Measurements from ENCODE around the gene CA10. TPM values are rescaled to one million over a fixed set of nuclear protein-coding genes. Genes with fewer than 3 reads are reported as not detected.

The CA10 gene
- total RNA-seq, 2 experiments from 2014 or later: not detected

DNA sequence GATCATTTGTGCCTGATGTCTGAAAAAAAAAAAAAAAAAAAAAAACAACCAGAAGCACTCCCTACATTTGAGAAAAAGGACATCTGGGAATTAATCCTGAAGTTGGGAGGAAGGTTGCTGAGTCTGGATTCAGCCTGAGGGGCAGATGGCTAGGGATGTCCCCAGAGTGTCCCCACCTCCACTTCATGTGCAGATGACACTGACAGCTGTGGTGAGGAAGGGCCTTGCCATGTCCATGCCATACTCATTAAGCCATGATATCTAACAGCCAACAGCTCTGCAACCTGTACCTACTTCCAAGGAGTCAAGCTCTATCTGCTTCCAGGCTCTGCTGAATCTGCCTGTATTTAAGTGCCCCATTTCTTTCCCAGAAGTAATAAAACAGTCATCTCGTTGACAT lies 356.0 kb downstream of the CA10 start:
- no peak overlapping the region for H3K27ac Mint-ChIP-seq

GRCh38 chr17:51801626-51802025 lies 356.9 kb downstream of the CA10 start:
- ChIA-PET POLR2A (no interaction called here), CTCF (no interaction called here)
- no peaks in the 10 kb centered on the region for H3K9me3 Mint-ChIP-seq
- peaks cover 5% of the 10 kb centered on the region for H3K27me3 Mint-ChIP-seq
- no peak overlapping the region for H3K4me3 Mint-ChIP-seq
- no peaks in the 10 kb centered on the region for H3K4me1 Mint-ChIP-seq
- H3K36me3 Mint-ChIP-seq (ENCODE audit: low read depth): no peaks in the 10 kb centered on the region
- DNase-seq: no peak
- H3K27ac Mint-ChIP-seq: no peak overlapping the region

More for the DNA sequence above, 356.0 kb downstream of the CA10 start:
- DNase-seq: no peak
- Mint-ChIP-seq H3K9me3 (no peaks in the 10 kb centered on the region), H3K4me1 (no peaks in the 10 kb centered on the region), H3K36me3 (ENCODE audit: low read depth) (no peaks in the 10 kb centered on the region), H3K27me3 (peaks cover 5% of the 10 kb centered on the region), H3K4me3 (no peak overlapping the region)
- CTCF ChIA-PET: no interaction called here
- POLR2A ChIA-PET: no interaction called here

- peaks cover 5% of the 10 kb centered on the region for H3K27me3 Mint-ChIP-seq
- CTCF ChIA-PET: no interaction called here
Observed at GRCh38 chr17:51799981-51800380, 358.5 kb downstream of the CA10 start.

GRCh38 chr17:51799240-51799639 lies 359.3 kb downstream of the CA10 start:
- peaks cover 5% of the 10 kb centered on the region for H3K27me3 Mint-ChIP-seq
- CTCF ChIA-PET: no interaction called here
- H3K4me3 Mint-ChIP-seq: no peak overlapping the region
- no peaks in the 10 kb centered on the region for H3K36me3 Mint-ChIP-seq (ENCODE audit: low read depth)
- H3K27ac Mint-ChIP-seq: no peak overlapping the region
- POLR2A ChIA-PET: no interaction called here
- H3K9me3 Mint-ChIP-seq: no peaks in the 10 kb centered on the region
- DNase-seq: no peak
- no peaks in the 10 kb centered on the region for H3K4me1 Mint-ChIP-seq

More at GRCh38 chr17:51799981-51800380, 358.5 kb downstream of the CA10 start:
- no peaks in the 10 kb centered on the region for H3K4me1 Mint-ChIP-seq
- no peak overlapping the region for H3K4me3 Mint-ChIP-seq
- no peaks in the 10 kb centered on the region for H3K36me3 Mint-ChIP-seq (ENCODE audit: low read depth)
- H3K27ac Mint-ChIP-seq: no peak overlapping the region
- POLR2A ChIA-PET: no interaction called here
- no peak for DNase-seq
- no peaks in the 10 kb centered on the region for H3K9me3 Mint-ChIP-seq

DNA sequence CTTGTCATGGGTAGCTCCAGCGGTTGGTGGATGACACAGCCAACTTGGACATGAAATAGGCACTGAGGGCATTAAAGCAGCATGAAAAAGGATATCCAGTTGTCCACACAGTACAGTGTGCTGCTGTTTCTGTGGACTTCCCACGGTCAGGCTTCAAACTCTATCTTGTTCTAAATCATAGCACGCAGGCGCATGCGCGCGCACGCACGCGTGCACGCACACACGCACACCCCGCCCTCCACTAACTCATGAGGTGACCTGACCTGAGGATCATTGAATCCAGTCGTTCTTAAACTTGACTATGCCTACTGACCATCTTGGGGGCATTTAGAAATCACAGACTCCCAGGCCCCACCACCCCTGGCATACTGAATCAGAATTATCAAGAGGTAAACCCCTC lies 361.4 kb downstream of the CA10 start:
- DNase-seq: no peak
- Mint-ChIP-seq H3K4me1 (no peaks in the 10 kb centered on the region), H3K9me3 (no peaks in the 10 kb centered on the region), H3K4me3 (no peak overlapping the region), H3K36me3 (ENCODE audit: low read depth) (no peaks in the 10 kb centered on the region), H3K27me3 (peaks cover 7% of the 10 kb centered on the region), H3K27ac (no peak overlapping the region)
- ChIA-PET CTCF (no interaction called here), POLR2A (no interaction called here)

DNA sequence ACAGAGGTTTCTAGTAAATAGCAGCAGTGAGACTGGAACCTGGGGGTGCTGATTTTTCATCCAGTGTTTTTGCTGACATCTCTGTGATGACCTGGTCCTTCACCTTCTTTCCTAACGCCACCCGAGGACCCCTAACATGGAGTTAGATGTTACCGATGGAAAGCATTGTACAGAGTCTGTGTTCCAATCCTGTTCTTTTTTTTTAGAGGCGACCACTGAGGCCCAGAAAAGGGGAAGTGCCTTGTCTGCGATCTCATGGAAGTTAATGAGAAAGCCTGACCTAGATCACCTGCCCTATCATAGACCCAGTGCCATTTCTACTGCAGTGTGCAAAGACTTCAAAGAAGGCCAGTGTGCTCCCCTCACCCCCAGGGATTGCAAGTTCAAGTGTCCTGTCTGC lies 362.5 kb downstream of the CA10 start:
- Mint-ChIP-seq H3K9me3 (no peaks in the 10 kb centered on the region), H3K4me3 (no peak overlapping the region), H3K27me3 (peaks cover 5% of the 10 kb centered on the region), H3K36me3 (ENCODE audit: low read depth) (no peaks in the 10 kb centered on the region), H3K27ac (no peak overlapping the region), H3K4me1 (no peaks in the 10 kb centered on the region)
- ChIA-PET CTCF (no interaction called here), POLR2A (no interaction called here)
- DNase-seq: no peak

DNA sequence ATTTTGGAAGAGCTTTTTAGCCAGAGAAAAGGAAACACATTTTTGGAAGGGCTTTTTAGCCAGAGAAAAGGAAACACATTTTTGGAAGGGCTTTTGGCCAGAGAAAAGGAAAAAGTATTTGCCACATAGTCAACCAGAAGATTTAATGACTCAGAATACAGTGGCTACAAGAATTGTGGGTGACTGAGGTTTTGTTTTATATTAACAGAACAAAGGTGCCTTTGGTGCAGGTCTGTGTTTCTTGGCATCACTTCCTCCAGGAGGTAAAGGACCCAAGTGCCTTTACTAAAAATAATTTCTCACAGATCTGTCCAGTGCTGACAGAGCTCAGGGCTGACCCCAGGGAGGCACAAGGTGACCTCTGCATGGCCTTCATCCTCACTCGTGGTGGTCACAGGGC lies 363.1 kb downstream of the CA10 start:
- Mint-ChIP-seq H3K27ac (no peak overlapping the region), H3K9me3 (no peaks in the 10 kb centered on the region), H3K27me3 (peaks cover 2% of the 10 kb centered on the region), H3K4me1 (no peaks in the 10 kb centered on the region), H3K36me3 (ENCODE audit: low read depth) (no peaks in the 10 kb centered on the region), H3K4me3 (no peak overlapping the region)
- ChIA-PET POLR2A (no interaction called here), CTCF (no interaction called here)
- no peak for DNase-seq

DNA sequence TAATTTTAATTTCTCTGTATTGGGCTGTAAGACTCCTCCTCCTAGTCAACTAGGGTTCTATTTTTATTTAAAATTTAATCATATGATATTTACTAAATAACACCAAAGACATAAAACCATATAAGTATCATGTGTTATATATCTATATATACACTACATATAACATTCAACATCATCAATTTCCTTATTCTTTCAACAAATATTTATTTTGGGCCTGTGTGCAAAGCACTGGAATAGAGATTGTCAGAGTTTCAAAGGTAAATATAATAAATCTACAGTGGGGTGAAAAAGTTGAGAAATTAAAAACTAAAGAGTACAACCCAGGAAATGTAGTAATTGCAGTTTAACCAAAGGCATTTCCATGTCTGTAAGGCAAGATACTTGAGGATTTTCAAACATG lies 364.0 kb downstream of the CA10 start:
- Mint-ChIP-seq H3K36me3 (ENCODE audit: low read depth) (no peaks in the 10 kb centered on the region), H3K27ac (no peak overlapping the region), H3K4me1 (no peaks in the 10 kb centered on the region), H3K4me3 (no peak overlapping the region), H3K9me3 (no peaks in the 10 kb centered on the region), H3K27me3 (peaks cover 2% of the 10 kb centered on the region)
- POLR2A ChIA-PET: no interaction called here
- CTCF ChIA-PET: no interaction called here
- DNase-seq: no peak

GRCh38 chr17:51793686-51794085 lies 364.8 kb downstream of the CA10 start:
- H3K36me3 Mint-ChIP-seq (ENCODE audit: low read depth): no peaks in the 10 kb centered on the region
- no peaks in the 10 kb centered on the region for H3K4me1 Mint-ChIP-seq
- CTCF ChIA-PET: no interaction called here
- no peaks in the 10 kb centered on the region for H3K9me3 Mint-ChIP-seq
- peaks cover 2% of the 10 kb centered on the region for H3K27me3 Mint-ChIP-seq
- no peak overlapping the region for H3K4me3 Mint-ChIP-seq
- no peak overlapping the region for H3K27ac Mint-ChIP-seq
- DNase-seq: no peak
- POLR2A ChIA-PET: no interaction called here

GRCh38 chr17:51778842-51779241 lies 379.7 kb downstream of the CA10 start:
- Mint-ChIP-seq H3K9me3 (no peaks in the 10 kb centered on the region), H3K27me3 (peaks cover 2% of the 10 kb centered on the region), H3K27ac (no peak overlapping the region), H3K36me3 (ENCODE audit: low read depth) (no peaks in the 10 kb centered on the region), H3K4me1 (no peaks in the 10 kb centered on the region), H3K4me3 (no peak overlapping the region)
- DNase-seq: no peak
- POLR2A ChIA-PET: no interaction called here
- CTCF ChIA-PET: no interaction called here

GRCh38 chr17:51770027-51770759 lies 388.3 kb downstream of the CA10 start:
- no peaks in the 10 kb centered on the region for H3K9me3 Mint-ChIP-seq
- ChIA-PET POLR2A (no interaction called here), CTCF (interaction anchor here (0.6 kb wide), 2 partner anchors 309 to 403 kb away, joined by 3 read pairs; no protein-coding TSS in a partner anchor)
- H3K4me3 Mint-ChIP-seq: no peak overlapping the region
- no peak overlapping the region for H3K27ac Mint-ChIP-seq
- H3K4me1 Mint-ChIP-seq: no peaks in the 10 kb centered on the region
- peaks cover 6% of the 10 kb centered on the region for H3K27me3 Mint-ChIP-seq
- H3K36me3 Mint-ChIP-seq (ENCODE audit: low read depth): no peaks in the 10 kb centered on the region
- DNase-seq: no peak

- Mint-ChIP-seq H3K4me1 (no peaks in the 10 kb centered on the region), H3K36me3 (ENCODE audit: low read depth) (no peaks in the 10 kb centered on the region), H3K9me3 (no peaks in the 10 kb centered on the region), H3K4me3 (no peak overlapping the region), H3K27me3 (peaks cover 6% of the 10 kb centered on the region), H3K27ac (no peak overlapping the region)
- POLR2A ChIA-PET: no interaction called here
- no peak for DNase-seq
- CTCF ChIA-PET: interaction anchor here (0.6 kb wide), 2 partner anchors 310 to 402 kb away, joined by 3 read pairs; no protein-coding TSS in a partner anchor
Observed at GRCh38 chr17:51769231-51769630, 389.3 kb downstream of the CA10 start.

DNA sequence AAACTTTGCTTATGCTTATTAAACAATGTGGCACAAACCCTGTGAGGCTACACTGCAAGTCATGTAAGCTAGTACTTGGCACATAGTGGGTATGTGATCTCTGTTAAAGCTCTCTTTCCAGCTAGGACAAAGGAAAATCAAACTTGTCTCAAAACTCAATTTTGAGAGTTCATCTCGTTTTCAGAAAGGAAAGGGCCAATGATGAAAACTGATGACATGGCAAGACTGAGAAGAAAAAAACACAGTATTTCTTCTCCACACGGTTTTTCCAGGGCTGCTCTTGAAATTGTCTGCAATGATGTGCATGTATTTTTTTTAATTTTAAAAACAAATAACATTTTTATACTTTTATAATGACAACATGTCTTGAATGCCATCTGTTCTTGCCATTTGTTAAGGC lies 389.8 kb downstream of the CA10 start:
- POLR2A ChIA-PET: no interaction called here
- Mint-ChIP-seq H3K27me3 (peaks cover 7% of the 10 kb centered on the region), H3K9me3 (no peaks in the 10 kb centered on the region), H3K4me3 (no peak overlapping the region), H3K36me3 (ENCODE audit: low read depth) (no peaks in the 10 kb centered on the region), H3K4me1 (no peaks in the 10 kb centered on the region), H3K27ac (no peak overlapping the region)
- no peak for DNase-seq
- CTCF ChIA-PET: no interaction called here

- peaks cover 13% of the 10 kb centered on the region for H3K27me3 Mint-ChIP-seq
- H3K4me1 Mint-ChIP-seq: no peaks in the 10 kb centered on the region
- DNase-seq: no peak
- H3K36me3 Mint-ChIP-seq (ENCODE audit: low read depth): no peaks in the 10 kb centered on the region
- ChIA-PET CTCF (no interaction called here), POLR2A (no interaction called here)
- H3K9me3 Mint-ChIP-seq: no peaks in the 10 kb centered on the region
- H3K4me3 Mint-ChIP-seq: no peak overlapping the region
- H3K27ac Mint-ChIP-seq: no peak overlapping the region
Observed at GRCh38 chr17:51767287-51767686, 391.2 kb downstream of the CA10 start.

Measured in activated CD4-positive, alpha-beta T cell treated with anti-CD3 and anti-CD28 coated beads, Interleukin-2, amount 10 ng/mL, durations not matched to agents 7 days and 5 days (primary cell).